GM21529 (cell line): ENCODE data around the gene FLOT1.
A peak's percentile ranks its signal among the peaks of the same experiment; 100 is the strongest.

Experiments
- ATAC-seq: cut with Tn5 transposase; IDR thresholded peaks from one replicate; pipeline ENCODE4 v1.9.1; 2021; ENCODE audit not compliant: unreplicated experiment

FLOT1 gene, protein sequence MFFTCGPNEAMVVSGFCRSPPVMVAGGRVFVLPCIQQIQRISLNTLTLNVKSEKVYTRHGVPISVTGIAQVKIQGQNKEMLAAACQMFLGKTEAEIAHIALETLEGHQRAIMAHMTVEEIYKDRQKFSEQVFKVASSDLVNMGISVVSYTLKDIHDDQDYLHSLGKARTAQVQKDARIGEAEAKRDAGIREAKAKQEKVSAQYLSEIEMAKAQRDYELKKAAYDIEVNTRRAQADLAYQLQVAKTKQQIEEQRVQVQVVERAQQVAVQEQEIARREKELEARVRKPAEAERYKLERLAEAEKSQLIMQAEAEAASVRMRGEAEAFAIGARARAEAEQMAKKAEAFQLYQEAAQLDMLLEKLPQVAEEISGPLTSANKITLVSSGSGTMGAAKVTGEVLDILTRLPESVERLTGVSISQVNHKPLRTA

GRCh38 chr6:30742316-30743098 is at the start of gene FLOT1:
FLOT1 (minus strand) TSS chr6:30742687; CDS start chr6:30742189, 498 bp downstream.
- peak; percentile 74 for ATAC-seq

DNA sequence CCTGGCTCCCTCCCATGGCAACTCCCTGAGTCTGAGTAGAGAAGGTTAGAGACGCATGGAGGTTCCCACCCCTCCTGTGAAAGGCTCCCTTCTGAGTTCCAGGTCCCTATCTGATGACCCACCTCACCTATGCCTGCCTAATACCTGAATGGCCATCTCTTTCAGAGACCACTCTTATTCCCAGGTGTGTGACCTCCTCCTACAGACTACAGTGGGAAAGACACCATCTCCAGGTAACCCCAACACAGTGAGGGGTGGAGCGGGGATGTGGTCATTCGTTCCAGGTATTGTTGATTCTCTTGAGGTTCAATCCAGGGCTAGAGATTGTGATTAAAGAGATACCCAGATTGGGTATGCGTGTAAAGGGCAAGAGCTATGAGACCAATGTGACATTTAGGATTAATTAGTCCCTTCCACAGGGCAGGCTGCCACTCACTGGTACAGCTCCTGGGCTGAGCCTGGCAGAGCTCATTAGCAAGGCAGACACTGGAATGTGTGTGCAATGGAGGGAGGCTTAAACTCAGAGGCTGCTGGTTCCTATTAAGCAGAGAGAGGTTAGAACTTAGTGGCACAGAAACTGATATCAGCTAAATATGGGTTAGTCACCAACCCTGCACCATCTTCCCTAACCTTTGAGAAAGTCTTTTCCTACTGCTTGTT is 48.4 kb upstream of the FLOT1 start:
- no peak for ATAC-seq

- ATAC-seq, result no peak
Observed at GRCh38 chr6:30789606-30790005, 47.1 kb upstream of the FLOT1 start.

- no peak for ATAC-seq
Observed at GRCh38 chr6:30787954-30788353, 45.5 kb upstream of the FLOT1 start.

GRCh38 chr6:30782425-30783014 is 40.0 kb upstream of the FLOT1 start:
- ATAC-seq, result no peak

- ATAC-seq, result peak; percentile 53
Observed at GRCh38 chr6:30781743-30782424, 39.4 kb upstream of the FLOT1 start.

- no peak for ATAC-seq
Observed at GRCh38 chr6:30781395-30781742, 38.9 kb upstream of the FLOT1 start.

DNA sequence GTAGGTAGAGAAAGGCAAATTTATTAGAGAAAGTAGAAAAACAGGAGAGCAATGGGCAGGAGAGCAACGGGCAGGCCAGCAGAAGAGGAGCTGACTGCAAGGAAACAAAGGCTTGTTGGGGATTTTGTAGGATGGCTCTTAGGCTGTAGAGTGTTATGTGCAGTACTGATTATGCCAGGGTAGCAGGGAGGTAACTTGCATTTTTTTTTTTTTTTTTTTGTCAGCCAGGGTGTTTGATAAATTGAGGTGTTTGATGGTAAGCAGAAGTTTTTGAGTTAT is 38.1 kb upstream of the FLOT1 start:
- no peak for ATAC-seq

- no peak for ATAC-seq
Observed at GRCh38 chr6:30779850-30780641, 37.6 kb upstream of the FLOT1 start.

- no peak for ATAC-seq
Observed at GRCh38 chr6:30778001-30778635, 35.6 kb upstream of the FLOT1 start.

DNA sequence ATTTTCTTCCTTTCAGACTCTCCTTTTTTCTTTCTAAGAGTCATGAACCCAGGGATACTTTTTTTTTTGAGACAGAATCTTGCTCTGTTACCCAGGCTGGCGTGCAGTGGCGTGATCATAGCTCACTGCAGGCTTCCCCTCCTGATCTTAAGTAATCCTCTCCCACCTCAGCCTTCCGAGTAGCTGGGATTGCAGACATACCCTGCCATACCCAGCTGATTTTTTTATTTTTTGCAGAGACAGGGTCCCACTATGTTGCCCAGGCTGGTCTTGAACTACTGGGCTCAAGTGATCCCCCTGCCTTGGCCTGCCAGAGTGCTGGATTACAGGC is 34.6 kb upstream of the FLOT1 start:
- no peak for ATAC-seq

- no peak for ATAC-seq
Observed at GRCh38 chr6:30776390-30777154, 34.1 kb upstream of the FLOT1 start.

DNA sequence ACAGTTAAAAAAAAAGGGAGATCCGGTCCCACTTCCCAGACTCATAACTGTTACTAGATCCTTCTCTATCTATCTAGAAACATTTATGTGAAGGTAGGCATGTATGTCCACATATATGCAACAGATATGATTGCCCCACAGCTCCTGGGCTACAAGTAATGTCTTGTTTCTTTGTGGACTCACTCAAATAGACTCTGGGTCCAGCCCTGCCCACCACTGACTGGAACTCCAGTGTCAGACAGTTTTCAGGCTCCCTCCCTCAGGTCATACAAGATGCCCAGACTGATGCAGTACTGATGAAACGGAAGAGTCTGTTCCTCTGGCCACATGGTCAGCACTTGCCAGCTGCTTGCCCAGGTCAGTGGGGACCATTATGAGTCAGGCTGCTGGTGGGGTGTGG is 32.6 kb upstream of the FLOT1 start:
- ATAC-seq, result no peak

DNA sequence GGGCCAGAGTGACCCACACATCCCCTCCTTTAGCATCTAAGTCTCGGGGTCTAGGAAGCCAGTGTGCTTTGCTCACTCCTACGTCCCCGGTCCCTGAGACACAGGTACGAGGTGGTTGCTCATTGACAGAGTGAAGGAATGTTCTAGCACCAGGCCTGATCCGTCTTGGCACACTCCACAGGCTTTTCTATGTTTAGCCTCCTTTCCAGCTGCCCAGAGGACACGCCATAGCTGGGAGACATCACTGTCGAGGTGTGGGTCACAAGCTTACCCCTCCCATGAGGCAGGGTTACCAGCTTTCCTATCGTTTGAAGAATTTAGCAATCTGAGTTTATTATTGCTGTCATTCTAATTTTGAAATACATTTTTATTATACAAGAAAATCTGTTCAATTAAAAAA is 32.2 kb upstream of the FLOT1 start:
- ATAC-seq, result no peak

DNA sequence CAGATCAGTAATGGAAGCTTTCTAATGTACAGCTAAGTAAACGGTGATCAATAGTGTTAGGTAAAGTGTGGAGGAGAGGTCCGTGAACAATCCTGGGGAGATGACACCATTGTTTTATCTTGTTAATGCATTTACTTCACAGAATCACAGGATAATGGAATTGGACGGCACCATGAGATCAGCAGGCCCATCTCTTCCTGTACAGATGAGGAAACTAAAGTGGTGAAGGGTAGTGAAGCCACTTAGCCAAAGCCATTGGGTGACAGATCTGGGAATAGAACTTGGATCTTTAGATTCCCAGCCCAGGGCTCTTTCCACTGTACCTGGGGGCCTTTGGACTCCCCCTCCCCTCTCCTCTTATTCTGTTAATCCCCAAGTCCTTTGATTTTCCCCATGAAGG is 28.1 kb upstream of the FLOT1 start:
- ATAC-seq, result no peak

GRCh38 chr6:30769853-30770524 is 27.5 kb upstream of the FLOT1 start:
- ATAC-seq, result no peak

DNA sequence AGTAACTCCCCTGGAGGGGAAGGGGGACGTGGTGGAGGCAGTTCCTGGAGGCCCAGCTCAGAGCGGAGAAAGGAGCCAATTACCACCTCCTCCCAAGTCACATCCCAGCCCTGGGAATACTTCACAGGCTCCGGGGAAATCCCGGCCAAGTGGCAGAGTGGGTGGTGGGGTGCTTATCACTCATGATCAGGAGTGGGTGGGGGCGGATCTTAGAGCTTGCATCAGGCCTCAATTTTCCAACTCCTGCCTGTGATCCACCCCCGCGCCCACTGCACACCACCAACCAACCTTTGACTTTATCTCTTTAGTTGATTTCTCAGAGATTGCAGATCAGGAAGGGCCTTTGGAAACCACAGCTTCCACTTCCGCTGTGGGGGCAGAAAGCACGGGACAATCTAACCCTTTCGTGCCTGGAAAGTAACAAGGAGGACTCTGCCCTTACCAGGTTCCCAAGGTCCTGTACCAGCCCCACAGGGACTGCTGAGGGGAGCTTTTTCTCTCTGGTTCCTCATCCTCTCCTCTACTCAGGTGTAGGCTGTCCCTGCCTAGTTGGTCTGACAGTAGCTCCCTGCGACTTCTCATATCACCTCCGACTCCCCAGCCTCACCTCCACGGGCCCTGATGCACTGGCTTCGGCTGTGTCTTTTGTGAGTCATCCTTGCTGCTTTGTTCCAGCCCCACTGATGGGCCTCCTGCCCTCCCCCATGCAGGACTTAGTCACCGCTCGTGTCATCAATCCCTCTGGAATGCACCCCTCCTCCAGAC is 26.8 kb upstream of the FLOT1 start:
- no peak for ATAC-seq

- no peak for ATAC-seq
Observed at GRCh38 chr6:30768634-30769087, 26.2 kb upstream of the FLOT1 start.
